ENCODE data around the gene DOCK11.

The DOCK11 gene

DNA sequence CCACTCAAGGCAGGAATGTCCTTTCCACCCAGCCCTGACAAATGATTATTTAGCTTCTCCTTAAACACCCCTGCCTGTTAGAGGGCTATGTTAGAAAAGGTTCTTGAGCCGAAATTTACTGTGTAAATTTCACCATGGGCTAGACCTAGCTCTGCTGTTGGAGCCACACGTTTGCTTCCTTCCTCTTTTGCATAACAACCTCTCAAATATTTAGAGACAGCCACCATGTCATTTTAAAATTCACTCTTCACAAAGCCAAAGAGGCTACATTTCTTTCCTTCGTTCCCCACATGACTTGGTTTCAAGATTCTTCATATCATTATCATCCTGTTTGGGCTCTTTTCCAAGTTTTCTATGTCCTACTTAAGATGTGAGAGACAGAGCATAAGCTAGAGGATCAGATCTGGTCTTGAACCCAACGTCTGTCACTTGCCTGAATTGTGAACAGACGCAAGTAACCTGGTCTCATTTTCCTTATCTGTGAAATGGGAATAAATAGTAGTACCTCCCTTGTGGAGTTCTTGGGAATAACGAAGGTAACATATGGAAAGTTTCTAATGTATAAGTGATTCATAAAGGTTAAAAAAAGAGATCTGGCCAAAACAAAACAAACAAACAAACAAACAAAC lies 6.7 kb downstream of the DOCK11 start:
- no peak for DNase-seq

DNA sequence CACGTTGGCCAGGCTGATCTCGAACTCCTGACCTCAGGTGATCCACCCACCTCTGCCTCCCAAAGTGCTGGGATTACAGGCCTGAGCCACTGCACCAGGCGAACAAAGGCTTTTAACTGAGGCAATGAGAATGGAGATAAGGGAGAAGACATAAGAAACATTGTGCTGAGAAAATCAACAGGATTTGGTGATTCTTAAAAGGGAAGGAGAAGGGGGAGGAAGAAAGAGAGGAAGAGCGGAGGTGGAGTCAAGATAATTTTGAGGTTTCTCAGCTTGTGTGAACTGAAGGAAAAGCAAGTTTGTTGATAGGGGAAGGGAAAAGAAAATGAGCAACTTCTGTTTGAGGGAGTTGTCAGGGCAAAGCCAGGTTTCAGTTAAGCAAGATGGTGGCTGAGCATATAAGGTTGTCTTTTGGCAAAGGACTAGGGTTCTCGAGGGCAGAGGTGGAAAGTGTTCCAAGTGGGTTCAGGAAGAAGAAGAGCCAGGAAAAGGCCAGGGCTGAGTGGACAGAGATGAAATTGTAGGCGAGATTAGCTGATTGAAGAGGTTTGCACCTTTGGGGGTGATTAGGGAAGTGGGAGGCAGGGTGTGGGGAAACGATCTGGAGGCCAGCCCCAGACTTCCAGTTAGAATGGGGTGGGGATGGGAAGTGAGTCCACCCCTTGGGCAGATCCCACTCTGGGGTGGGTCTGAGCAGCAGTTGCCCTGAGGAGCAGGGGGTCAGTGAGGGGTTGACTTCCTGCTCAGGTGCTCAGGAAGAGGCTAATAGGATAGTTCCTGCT lies 7.8 kb downstream of the DOCK11 start:
- DNase-seq: no peak

DNA sequence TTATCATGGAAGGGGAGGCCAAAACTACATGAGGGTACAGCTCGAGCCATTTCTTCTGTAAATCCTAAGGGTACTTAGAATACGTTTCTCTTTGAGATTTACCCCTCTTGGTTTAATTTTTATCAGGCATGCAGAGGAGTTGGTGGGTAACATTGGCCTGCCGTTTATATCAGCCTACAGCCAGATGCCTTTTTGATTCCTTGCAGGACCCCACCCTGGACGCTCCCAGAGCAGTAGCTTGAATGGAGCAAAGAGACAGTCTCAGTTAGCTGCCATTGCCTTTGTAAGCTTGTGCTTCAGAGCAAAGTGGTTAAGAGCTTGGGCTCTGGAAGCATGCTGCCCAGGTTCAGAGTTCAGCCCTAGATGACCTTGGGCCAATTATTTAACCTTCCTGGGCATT lies 9.0 kb downstream of the DOCK11 start:
- DNase-seq: no peak

DNA sequence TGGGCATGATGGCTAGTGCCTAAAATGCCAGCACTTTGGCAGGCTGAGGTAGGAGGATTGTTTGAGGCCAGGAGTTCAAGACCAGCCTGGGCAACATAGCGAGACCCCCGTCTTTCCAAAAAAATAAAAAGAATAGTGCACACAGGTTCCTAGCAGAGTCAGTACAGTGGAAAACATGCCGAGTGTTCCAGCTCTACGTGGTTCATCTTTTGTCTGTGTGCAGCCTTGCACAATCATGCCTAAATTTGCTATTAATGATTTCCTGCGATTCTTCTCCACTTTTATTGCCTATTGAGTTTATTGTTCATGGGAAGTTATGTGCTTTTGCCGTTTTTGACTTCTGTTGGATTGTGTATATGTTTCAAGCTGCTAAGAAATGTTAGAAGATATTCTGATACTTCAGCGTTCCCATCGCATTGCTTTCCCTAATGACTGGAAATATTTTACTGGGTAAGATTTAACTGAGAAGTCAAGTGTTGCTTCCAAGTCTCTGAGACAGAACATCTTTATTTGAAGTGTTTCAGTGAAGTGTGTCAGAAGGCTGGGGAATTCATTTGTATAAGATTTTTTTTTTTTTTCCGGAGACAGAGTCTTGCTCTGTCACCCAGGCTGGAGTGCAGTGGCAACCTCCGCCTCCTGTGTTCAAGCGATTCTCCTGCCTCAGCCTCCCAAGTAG lies 11.3 kb downstream of the DOCK11 start:
- DNase-seq: no peak

DNA sequence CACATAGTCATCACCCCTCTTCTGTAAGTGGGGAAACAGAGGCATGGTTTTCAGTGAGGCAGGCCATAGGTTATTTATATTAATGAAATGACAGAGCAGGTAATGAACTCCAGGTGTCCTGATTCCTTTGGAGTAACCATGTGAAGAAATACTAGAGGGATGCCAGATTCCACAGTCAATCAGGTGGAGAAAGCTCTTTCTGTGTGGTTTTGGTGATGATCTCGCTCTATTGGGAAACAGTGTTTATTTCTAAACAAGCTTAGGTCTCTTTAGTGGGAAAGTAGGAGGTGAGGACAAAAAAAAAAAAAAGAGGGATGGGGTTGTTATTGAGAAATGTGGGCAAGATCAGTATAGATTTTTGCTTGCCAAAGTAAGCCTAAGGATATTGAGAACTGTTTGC lies 12.2 kb downstream of the DOCK11 start:
- DNase-seq: no peak

DNA sequence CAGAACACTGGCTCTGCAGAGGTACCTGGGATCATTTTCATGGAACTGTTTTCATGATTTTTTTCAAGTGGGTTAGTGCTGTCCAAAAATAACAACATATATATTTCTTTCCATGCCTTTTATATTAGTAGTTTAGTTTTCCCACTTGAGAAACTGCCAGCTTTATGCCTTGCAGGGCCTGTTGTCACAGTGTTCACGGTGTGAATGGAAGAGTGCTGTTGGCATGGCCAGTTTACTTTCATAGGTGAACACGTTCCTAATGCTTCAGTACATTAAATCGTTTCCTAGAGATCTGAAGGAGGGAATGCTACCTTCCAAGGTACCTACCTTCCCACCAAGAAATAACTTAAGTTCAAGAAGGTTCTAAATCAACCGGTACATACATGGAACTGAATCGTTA lies 12.6 kb downstream of the DOCK11 start:
- no peak for DNase-seq

DNA sequence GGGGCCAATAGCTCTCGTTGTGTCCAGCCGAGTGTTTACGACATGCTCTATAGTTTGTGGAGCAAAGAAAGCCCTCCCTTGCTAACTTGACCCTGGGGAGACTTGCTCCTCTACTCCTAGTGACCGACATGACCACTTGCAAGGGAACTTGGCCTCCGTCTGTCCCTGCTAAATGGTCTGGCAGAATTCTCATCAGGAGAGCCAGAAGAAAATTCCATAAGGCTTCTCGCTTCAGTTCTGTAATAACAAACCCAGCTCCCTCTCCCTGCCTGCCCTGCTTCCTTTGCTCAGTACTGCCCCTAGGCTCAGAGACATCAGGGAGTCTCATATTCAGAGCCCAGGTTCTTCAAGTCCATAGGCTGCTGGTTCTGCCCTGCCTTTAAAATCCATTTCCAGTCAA lies 13.0 kb downstream of the DOCK11 start:
- DNase-seq: no peak

DNA sequence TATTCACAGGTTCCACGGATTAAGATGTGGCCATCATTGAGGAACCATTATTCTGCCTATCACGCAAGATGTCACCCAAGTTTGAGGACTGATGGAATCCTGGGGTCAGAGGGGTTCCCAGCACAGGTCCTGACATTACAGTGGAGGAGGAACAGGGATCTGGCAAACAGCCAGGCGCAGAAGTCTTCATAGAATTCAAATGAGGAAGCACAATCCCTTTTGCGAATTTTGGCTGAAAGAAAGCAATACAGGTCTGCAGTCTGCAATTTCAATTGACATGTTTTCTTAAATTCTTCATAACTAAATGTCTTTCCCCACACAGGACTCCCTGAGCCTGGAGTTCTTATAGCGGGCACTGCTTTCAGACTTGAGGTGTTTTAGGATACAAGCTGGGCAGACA lies 14.5 kb downstream of the DOCK11 start:
- no peak for DNase-seq

DNA sequence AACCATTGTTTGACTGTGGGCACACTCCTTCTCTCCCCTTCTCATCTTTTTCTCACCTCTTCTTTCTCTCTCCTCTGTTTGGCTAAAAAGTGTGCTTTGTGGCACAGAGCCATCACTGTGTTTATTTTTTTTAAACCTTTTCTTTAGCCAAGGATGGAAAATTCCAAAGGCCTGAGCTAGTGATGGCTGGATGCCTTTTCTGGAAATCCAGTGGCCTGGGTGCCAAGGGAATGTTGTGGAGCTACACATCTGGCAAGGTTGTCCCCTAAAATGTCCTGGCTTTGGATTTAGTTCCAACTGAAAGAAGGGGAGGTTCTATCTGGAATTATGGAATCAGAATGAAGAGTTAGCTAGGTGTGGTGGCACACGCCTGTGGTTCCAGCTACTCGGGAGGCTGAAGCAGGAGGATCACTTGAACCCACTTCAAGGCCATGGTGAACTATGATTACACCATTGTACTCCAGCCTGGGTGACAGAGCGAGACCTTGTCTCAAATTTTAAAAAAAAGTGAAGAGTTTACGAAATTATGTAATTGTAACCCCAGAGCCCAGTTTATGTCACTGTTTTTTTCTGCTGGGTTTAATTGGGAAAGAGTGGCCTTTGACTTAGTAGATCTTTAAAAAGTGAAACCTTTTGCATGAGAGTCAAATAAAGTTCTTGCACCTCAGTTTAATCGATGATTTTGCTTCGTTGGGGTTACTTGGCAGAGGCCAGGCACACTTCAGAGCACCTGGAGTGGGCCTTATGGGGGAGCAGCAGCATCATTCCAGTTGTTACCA lies 17.7 kb downstream of the DOCK11 start:
- no peak for DNase-seq

DNA sequence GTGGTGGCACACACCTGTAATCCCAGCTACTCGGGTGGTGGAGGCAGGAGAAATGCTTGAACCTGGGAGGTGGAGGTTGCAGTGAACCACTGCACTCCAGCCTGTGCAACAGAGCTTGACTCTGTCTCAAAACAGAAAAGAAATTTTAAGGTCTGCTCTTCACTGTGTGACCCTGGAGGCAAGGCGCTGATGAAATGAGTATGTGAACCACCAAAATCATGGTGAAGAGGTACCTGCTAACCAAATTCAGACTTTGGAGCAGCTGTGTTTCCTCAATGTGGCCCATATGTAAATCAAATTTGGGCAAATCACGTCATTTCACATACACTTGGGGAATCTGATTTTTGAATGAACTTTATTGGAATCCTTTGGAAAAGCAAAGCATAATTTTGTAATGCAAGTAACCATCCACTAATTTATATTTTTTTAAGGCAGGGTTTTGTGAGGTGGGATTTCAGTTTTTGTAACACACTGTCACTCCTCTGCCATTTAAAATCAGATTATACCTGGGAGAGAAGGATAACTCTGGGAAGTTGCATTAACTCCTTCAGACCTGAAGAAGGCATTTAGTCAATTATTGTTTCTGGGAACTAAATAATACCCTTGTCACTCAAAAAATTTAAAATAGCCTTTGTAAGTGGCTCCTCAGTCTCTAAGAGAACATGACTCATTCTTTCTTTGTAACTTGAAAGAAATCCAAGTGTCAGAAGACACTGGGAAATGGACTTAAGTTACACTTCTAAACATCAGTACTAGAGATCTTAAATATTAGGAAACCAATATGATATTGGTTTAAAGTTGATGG lies 24.0 kb downstream of the DOCK11 start:
- DNase-seq: no peak

DNA sequence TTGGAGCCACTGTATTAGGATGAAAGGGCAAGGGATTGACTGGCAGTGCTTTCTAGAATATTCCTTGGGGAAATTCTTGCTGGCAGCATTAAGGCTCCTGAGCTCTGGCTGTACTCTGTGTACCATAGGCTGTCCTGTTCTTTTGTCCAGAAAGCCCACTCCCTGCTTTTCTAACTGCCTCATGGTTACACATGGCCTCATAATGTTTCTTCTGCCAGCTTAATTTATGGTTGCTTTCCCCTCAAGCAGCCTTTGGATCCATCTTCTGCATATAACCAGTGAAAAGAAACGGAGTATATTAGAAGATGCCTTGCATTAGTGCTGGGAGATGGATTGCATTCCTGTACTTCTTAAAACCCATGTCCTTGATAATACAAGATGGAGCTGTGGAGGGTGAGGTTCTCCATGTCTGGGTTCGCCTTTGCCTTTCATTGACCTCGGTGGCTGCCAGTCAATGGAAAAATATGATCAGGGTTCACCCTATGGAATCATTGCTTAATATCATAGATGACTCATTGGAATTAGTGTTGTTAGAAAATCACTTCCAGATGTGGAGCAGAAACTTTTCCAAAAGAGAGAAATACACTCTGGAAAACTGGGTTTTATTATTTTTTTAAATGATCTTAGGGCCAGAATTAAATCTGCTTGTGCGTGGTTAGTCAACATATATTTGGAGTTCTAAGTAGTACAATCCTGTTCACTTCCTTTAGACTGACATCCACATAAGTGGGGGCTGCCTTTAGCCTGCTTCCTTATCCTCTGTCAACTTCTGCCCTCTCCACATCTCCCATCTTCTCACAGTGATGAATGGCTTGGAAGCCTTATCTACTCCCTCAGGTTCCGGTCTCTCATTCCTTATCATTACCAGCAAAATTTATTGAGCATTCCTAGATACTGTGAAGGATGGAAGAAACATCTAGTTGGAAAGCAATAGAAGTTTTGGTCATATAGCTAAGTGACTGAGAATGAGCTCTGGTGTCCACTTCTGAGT lies 24.9 kb downstream of the DOCK11 start:
- no peak for DNase-seq

DNA sequence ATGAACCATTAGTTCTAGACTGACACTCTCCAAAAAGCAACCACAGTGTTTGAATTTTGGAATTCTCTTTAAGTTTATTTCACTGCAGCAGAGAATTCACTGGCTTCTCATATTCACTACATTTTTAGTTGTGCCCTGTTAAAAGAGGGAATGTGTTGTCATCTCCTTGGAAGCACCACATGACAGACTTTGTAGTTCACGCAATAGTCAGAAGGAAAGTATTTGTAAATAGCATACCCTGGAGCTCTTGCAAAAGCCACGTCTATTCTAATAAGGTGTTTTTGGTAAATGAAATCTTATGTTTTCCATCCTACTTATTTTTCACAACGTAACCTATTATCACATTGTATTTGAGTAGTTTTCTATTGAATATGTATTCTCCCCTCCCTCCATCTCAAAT lies 25.8 kb downstream of the DOCK11 start:
- DNase-seq: no peak

DNA sequence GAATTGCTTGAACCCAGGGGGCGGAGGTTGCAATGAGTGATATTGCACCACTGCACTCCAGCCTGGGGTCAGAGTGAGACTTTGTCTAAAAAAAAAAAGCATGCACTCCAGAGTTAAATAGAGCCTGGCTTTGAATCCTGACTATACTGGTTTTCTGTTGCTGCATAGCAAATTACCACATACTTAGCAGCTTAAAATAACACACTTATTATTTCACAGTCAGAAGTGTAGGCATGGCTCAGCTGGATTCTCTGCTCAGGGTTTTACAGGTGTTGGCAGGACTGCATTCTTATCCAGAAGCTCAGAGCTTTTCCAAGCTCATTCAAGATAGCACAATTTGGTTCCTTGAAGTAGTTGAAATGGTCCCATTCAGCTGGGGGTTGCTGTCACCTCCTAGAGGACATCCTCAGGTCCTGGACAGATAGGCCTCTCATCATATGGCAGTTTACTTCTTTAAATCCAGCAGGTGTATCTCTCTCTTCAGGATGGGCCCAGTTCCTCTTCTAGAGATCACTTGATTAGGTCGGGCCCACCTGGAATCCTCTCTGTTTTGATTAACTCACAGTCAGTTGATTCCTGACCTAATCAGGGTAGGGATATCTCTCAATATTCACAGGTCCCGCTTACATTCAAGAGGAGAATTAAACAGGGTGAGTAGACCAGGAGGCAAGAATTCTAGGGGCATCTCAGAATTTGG lies 26.8 kb downstream of the DOCK11 start:
- DNase-seq: no peak

DNA sequence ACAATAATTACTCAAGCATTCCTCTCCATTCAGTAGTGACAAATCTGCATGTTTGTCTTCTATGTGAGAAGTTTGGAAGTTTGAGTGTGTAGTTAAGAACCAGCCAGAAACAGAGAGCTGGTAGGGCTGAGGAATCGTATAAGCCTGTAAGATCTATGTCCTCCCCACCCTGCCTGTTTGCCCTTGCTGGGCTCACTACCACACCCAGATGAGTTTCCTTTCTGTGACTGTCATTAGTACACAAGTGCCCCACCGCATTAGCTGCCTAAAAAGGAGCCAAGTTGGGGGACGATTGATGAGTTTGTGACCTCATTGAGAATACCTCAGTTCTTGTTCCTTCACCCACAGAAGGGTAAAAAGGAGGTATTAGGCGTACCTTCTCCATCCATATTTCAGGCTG lies 28.3 kb downstream of the DOCK11 start:
- DNase-seq: no peak

DNA sequence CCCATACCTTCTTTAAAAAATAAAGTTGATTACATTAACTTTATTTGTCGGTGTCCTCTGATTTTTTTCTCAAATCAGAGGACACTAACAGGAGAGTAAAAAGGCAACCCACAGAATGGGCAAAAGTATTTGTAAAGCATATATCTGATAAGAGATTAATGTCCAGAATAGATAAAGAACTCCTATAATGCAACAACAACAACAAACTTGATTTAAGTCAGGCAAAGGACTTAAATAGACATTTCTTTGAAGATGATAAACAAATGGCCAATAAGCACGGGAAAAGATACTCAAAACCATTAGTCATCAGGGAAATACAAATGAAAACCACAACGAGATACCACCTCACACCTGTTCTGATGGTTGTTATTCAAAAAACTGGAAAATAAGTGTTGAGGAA lies 28.7 kb downstream of the DOCK11 start:
- DNase-seq: no peak

DNA sequence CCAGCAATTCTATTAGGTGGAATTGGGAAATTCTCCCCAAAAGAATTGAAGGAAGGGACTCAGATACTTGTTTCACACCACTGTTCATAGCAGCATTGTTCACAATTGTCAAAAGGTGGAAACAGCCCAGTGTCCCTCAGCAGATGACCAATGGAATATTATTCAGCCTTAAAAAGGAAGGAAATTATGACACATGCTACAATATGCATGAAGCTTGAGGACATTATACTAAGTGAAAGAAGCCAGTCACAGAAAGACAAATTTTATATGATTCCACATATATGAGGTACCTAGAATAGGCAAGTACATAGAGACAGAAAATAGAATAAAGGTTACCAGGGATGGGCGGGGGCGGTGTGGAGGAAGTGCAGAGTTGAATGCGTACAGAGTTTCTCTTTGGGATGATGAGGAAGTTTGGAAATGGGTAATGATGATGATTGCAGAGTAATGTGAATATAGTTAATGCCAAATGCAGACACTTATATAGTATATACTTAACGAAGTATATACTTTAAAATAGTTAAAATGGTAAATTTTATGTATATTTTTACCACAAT lies 29.6 kb downstream of the DOCK11 start:
- DNase-seq: no peak

DNA sequence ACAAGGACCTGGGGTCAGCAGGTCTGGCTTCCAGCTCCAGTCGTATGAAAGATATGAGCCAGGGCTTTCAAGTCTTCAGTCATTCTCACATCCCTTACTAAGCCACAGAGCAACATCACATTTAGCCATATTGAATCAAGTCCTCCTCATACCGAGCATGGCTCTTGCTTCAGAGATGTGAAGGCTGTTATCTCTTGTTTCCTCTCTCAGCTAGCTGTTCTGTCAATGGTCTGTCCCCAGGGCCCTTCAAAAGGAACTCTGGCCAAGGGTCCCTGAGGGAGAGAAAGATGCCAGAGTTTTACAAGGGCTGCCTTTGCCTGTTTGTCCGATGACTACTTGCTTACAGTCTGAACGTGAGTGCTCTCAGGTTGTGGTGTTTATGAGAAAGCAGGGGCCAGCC lies 30.5 kb downstream of the DOCK11 start:
- no peak for DNase-seq

DNA sequence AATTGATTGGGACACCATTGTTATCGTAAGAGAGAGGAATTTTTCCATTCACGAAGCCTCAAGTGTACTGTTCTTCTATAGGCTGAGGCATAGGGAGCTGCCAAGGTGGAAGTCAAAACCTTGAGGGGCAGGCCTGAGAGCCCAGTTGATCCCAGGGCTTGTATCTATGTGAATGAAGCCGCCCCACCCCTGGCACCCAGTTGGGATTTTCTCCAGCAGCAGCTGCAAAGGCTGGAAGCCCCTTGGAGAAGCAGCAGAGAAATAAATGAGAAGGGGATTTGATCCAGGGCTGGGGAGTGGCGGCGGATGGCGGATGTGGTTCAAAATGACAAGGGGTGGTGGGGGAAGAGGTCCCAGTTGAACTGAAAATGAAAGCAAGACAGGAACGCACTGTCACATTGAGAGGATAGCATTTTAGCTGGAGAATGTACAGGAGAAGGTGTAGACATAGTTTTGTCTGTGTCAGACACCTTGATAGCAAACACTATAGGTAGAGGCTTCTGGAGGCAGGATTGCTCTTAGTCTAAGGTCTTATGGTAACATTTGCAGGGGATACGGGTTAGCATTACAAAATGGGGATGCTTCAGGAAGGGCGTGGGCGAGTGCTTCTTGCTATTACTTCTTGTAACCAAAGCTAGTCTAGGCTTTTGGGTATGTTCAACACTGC lies 32.6 kb downstream of the DOCK11 start:
- DNase-seq: no peak

DNA sequence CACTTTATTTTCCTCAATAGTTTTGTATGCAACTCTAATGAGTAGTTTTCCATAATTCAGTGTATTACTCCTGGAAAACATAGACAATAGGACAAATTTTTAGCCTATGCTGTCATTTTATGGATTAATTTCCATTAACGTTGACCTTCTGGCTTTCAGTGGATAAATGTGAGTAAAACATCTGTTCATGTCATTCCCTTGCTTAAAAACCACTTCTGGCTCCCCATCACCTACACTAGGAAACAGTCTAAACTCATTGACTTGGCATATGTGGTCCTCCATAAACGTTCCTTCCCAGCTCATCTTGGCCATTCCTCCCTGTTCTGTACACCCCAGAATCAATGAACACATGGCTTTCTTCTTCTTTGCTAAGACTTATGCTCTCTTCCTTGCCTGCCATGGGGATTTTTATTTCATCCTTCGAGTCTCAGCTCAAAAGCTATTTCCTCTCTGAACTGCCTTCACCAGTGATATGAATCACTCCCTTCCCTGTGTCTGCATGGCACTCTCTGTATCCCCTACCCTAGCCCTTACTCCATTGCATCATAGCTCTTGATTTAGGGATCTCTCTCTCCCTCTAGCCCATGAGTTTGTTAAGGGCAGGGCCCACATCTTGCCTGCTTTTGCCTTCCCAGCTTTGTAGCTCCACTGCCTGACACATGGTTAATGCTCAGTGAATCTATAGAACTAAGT lies 34.8 kb downstream of the DOCK11 start:
- DNase-seq: no peak

Data from SHP77 (cell line).